ENCODE results near the gene SLC4A8.

The SLC4A8 gene

GRCh38 chr12:51548241-51548640 lies 123.6 kb downstream of the SLC4A8 start:
- no peak overlapping the region for H3K27ac ChIP-seq
- TF ChIP-seq ZFX (IDR thresholded peaks at IDR 0.05): no peak
- TF ChIP-seq, protein P1, sequence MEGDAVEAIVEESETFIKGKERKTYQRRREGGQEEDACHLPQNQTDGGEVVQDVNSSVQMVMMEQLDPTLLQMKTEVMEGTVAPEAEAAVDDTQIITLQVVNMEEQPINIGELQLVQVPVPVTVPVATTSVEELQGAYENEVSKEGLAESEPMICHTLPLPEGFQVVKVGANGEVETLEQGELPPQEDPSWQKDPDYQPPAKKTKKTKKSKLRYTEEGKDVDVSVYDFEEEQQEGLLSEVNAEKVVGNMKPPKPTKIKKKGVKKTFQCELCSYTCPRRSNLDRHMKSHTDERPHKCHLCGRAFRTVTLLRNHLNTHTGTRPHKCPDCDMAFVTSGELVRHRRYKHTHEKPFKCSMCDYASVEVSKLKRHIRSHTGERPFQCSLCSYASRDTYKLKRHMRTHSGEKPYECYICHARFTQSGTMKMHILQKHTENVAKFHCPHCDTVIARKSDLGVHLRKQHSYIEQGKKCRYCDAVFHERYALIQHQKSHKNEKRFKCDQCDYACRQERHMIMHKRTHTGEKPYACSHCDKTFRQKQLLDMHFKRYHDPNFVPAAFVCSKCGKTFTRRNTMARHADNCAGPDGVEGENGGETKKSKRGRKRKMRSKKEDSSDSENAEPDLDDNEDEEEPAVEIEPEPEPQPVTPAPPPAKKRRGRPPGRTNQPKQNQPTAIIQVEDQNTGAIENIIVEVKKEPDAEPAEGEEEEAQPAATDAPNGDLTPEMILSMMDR (conservative IDR thresholded peaks at IDR 0.05): no peak

DNA sequence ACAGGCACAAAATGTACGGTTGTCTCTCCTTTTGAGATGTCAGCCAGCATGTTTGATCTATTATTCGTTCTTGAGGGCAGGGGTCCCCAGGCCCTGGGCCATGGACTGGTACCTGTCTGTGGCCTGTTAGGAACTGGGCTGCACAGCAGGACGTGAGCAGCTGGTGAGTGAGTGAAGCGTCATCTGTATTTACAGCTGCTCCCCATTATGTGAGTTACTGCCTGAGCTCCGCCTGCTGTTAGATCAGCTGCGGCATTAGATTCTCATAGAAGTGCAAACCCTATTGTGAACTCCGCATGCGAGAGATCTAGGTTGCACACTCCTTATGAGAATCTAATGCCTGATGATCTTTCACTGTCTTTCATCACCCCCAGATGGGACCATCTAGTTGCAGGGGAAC lies 125.0 kb downstream of the SLC4A8 start:
- no peak overlapping the region for H3K27ac ChIP-seq
- no peak for TF ChIP-seq ZFX (IDR thresholded peaks at IDR 0.05)
- TF ChIP-seq, protein P1 (conservative IDR thresholded peaks at IDR 0.05): no peak
